Uterus (tissue), 4 donors: Measurements from ENCODE around the gene NLRP6. TPM values are rescaled to one million over a fixed set of nuclear protein-coding genes. Genes with fewer than 3 reads are reported as not detected.
"Not testable (repeated sequence)": the region's sequence is repeated elsewhere in the genome, so short reads cannot be mapped to it uniquely, and the experiment has no call there.

Experiments used
- DNase-seq, 2 donors: peaks; one replicate each; pipeline ENCODE4 v3.0.0-alpha.2; 2019 to 2020
- H3K27ac ChIP-seq, 2 donors: fragments of 200-600 bp; sonication (generic); 1 replicate in 1 of 2; 2 replicates in 1 of 2; pipeline ENCODE4 v1.5.1; 2016 to 2018
- H3K27me3 ChIP-seq, 2 donors: fragments of 200-600 bp; sonication (generic); one replicate each; pipeline ENCODE4 v1.5.1; 2018 to 2019; ENCODE audit warnings: control low read depth in 1 of 2
- H3K36me3 ChIP-seq, 2 donors: fragments of 200-600 bp; sonication (generic); one replicate each; pipeline ENCODE4 v1.5.1; 2019; ENCODE audit warnings: control low read depth in 1 of 2
- H3K4me1 ChIP-seq, 2 donors: fragments of 200-600 bp; sonication (generic); one replicate each; pipeline ENCODE4 v1.5.1; 2018 to 2019; ENCODE audit warnings: control low read depth in 1 of 2
- H3K4me3 ChIP-seq, 2 donors: fragments of 200-600 bp; sonication (generic); 1 replicate in 1 of 2; 2 replicates in 1 of 2; pipeline ENCODE4 v1.5.1; 2018 to 2019; ENCODE audit warnings: mild to moderate bottlenecking in 1 of 2
- H3K9me3 ChIP-seq, 2 donors: fragments of 200-600 bp; sonication (generic); one replicate each; pipeline ENCODE4 v1.5.1; 2019; ENCODE audit warnings: control low read depth in 1 of 2
- CTCF ChIP-seq, 4 experiments: fragments of 200-600 bp in 2 of 4; fragments of 450-650 bp in 2 of 4; sonication (generic) in 2 of 4; IDR thresholded peaks; one replicate each; pipeline ENCODE4 v1.5.1; 2016 to 2019; ENCODE audit warnings: antibody characterized with exemption in 4 of 4, mild to moderate bottlenecking in 2 of 4, moderate library complexity in 1 of 4
- POLR2A ChIP-seq, 2 donors: fragments of 450-650 bp; IDR thresholded peaks; one replicate each; pipeline ENCODE4 v1.6.1; 2016; ENCODE audit warnings: antibody characterized with exemption in 2 of 2, mild to moderate bottlenecking in 1 of 2, moderate library complexity in 1 of 2
- intact Hi-C: fragments of 100-400 bp; cut with DNase I; formaldehyde crosslinking; loops from one replicate; pipeline ENCODE4 v1.15.1; 2023; ENCODE audit warnings: low total_unique reads
- total RNA-seq, 4 donors: library from RNA; depleted of rRNA in 3 of 4; stranded (reverse); fragments of >200 nt in 3 of 4; gene quantifications; one replicate each; pipeline versions ENCODE4 v1.1.0 to v1.2.4, GENCODE V29; 2014 to 2023
- donor health status: DM: yes; HTN: yes; CAD: no.

The NLRP6 gene
- total RNA-seq, 4 donors from 2014 or later, result 0.30 to 0.51 TPM; not detected in 2

GRCh38 chr11:266676-267439, 11.3 kb upstream of the NLRP6 start:
- no peak for DNase-seq
- Histone ChIP-seq H3K36me3 (no peaks in the 10 kb centered on the region), H3K4me1 (no peaks in the 10 kb centered on the region), H3K4me3 (no peak overlapping the region), H3K9me3 (peaks cover 0 to 3% of the 10 kb centered on the region in 2 donors), H3K27ac (no peak overlapping the region), H3K27me3 (no peaks in the 10 kb centered on the region)
- TF ChIP-seq CTCF (IDR thresholded peaks at IDR 0.05) (no peak), POLR2A (IDR thresholded peaks at IDR 0.05) (no peak)
- intact Hi-C loops, result no loop called here

GRCh38 chr11:267491-267994, 10.7 kb upstream of the NLRP6 start:
- Histone ChIP-seq H3K4me1 (no peaks in the 10 kb centered on the region), H3K27me3 (no peaks in the 10 kb centered on the region), H3K9me3 (peaks cover 0 to 3% of the 10 kb centered on the region in 2 donors), H3K36me3 (no peaks in the 10 kb centered on the region), H3K27ac (peak overlapping the region in 1 of 2 donors; percentile 19), H3K4me3 (no peak overlapping the region)
- DNase-seq, result peak in 1 of 2 donors; percentile 45
- TF ChIP-seq POLR2A (IDR thresholded peaks at IDR 0.05) (no peak), CTCF (IDR thresholded peaks at IDR 0.05) (no peak)
- intact Hi-C loops, result no loop called here

- H3K27me3 ChIP-seq, H3K36me3 ChIP-seq, intact Hi-C loops, H3K4me1 ChIP-seq, H3K9me3 ChIP-seq, H3K4me3 ChIP-seq, DNase-seq: not testable (repeated sequence)
- peak overlapping the region; percentile 14 to 19 for H3K27ac ChIP-seq
Measured at GRCh38 chr11:268716-269145, 9.5 kb upstream of the NLRP6 start.

- Histone ChIP-seq H3K9me3 (peaks cover 0 to 3% of the 10 kb centered on the region in 2 donors), H3K27ac (no peak overlapping the region), H3K36me3 (no peaks in the 10 kb centered on the region), H3K4me3 (no peak overlapping the region), H3K4me1 (no peaks in the 10 kb centered on the region), H3K27me3 (no peaks in the 10 kb centered on the region)
- intact Hi-C loops, result no loop called here
- no peak for DNase-seq
- TF ChIP-seq POLR2A (IDR thresholded peaks at IDR 0.05) (no peak), CTCF (IDR thresholded peaks at IDR 0.05) (no peak)
Measured at GRCh38 chr11:269146-269890, 8.9 kb upstream of the NLRP6 start.

GRCh38 chr11:270451-271318, 7.5 kb upstream of the NLRP6 start:
- no peak overlapping the region for H3K27ac ChIP-seq
- H3K9me3 ChIP-seq, result peaks cover 0 to 5% of the 10 kb centered on the region in 2 donors
- H3K4me1 ChIP-seq, result no peaks in the 10 kb centered on the region
- TF ChIP-seq CTCF (IDR thresholded peaks at IDR 0.05) (no peak), POLR2A (IDR thresholded peaks at IDR 0.05) (no peak)
- intact Hi-C loops, result no loop called here
- no peak overlapping the region for H3K4me3 ChIP-seq
- H3K27me3 ChIP-seq, result no peaks in the 10 kb centered on the region
- no peaks in the 10 kb centered on the region for H3K36me3 ChIP-seq
- DNase-seq, result no peak
